ENCODE results near the gene P3H4.

GRCh38 chr17:41762841-41763240 is 48.9 kb downstream of the P3H4 start:
- TF ChIP-seq USF2 (IDR thresholded peaks at IDR 0.05; ENCODE audit: low read depth, low read length) = no peak
- no peak for TF ChIP-seq POLR2A (IDR thresholded peaks at IDR 0.05; ENCODE audit: low read depth, low read length)
- TF ChIP-seq CTCF (conservative IDR thresholded peaks at IDR 0.05; ENCODE audit: low read depth, low read length) = no peak
- no peak for TF ChIP-seq BHLHE40 (IDR thresholded peaks at IDR 0.05; ENCODE audit: low read depth, low read length)
- TF ChIP-seq RFX5 (IDR thresholded peaks at IDR 0.05; ENCODE audit: low read depth, low read length) = no peak
- no peak for TF ChIP-seq RAD21 (IDR thresholded peaks at IDR 0.05; ENCODE audit: low read length)
- no peak for TF ChIP-seq CEBPB (IDR thresholded peaks at IDR 0.05; ENCODE audit: low read depth, low read length)
- TF ChIP-seq RCOR1 (IDR thresholded peaks at IDR 0.05; ENCODE audit: insufficient replicate concordance, low read length) = no peak
- TF ChIP-seq MAFK (IDR thresholded peaks at IDR 0.05; ENCODE audit: low read depth, low read length) = no peak
- no peak for TF ChIP-seq SMC3 (IDR thresholded peaks at IDR 0.05; ENCODE audit: low read depth, low read length)
- TF ChIP-seq MXI1 (IDR thresholded peaks at IDR 0.05; ENCODE audit: borderline replicate concordance, low read depth, low read length) = no peak
- no peak for TF ChIP-seq MAZ (IDR thresholded peaks at IDR 0.05; ENCODE audit: borderline replicate concordance, low read depth, low read length)
- TF ChIP-seq FOS (IDR thresholded peaks at IDR 0.05; ENCODE audit: low read depth, low read length) = no peak

Data from IMR-90 (cell line).